DOHH2 (cell line): Measurements from ENCODE around the gene ACOT12.

Experiments used
- H3F3A ChIP-seq: fragments of 200-600 bp; sonication (generic), shearing (Covaris generic); 2 replicates; pipeline ENCODE4 v1.6.0; 2016; ENCODE audit warnings: antibody characterized with exemption, mild to moderate bottlenecking; ENCODE audit not compliant: control insufficient read depth, insufficient read depth
- H3K27ac ChIP-seq: fragments of 200-600 bp; sonication (generic); 2 replicates; pipeline ENCODE4 v1.5.1; 2014; ENCODE audit warnings: low read depth, mild to moderate bottlenecking, low read length, moderate library complexity
- H3K27me3 ChIP-seq: fragments of 200-600 bp; sonication (generic); 2 replicates; pipeline ENCODE4 v1.6.1; 2014; ENCODE audit warnings: mild to moderate bottlenecking, low read length, mixed read lengths; ENCODE audit not compliant: control insufficient read depth
- H3K36me3 ChIP-seq: fragments of 200-600 bp; sonication (generic); 2 replicates; pipeline ENCODE4 v1.6.1; 2014; ENCODE audit warnings: mild to moderate bottlenecking, low read length, moderate library complexity, mixed read lengths; ENCODE audit not compliant: control insufficient read depth
- H3K4me1 ChIP-seq: fragments of 200-600 bp; sonication (generic); 2 replicates; pipeline ENCODE4 v1.6.1; 2014; ENCODE audit warnings: mild to moderate bottlenecking, low read length, mixed read lengths; ENCODE audit not compliant: control insufficient read depth
- H3K4me2 ChIP-seq: fragments of 200-600 bp; sonication (generic); 2 replicates; pipeline ENCODE4 v1.6.0; 2014; ENCODE audit warnings: mild to moderate bottlenecking, low read length, moderate library complexity
- H3K4me3 ChIP-seq: fragments of 200-600 bp; sonication (generic); 2 replicates; pipeline ENCODE4 v1.5.1; 2014; ENCODE audit warnings: mild to moderate bottlenecking, low read length, mixed read lengths
- H3K79me2 ChIP-seq: fragments of 200-600 bp; sonication (generic); 2 replicates; pipeline ENCODE4 v1.6.1; 2014; ENCODE audit warnings: mild to moderate bottlenecking, low read length, mixed read lengths; ENCODE audit not compliant: control insufficient read depth
- H3K9me2 ChIP-seq: fragments of 200-600 bp; sonication (generic); replicated peaks from 2 replicates; pipeline ENCODE4 v1.6.1; 2014; ENCODE audit warnings: mild to moderate bottlenecking, low read length, mixed read lengths; ENCODE audit not compliant: control insufficient read depth
- H3K9me3 ChIP-seq: fragments of 200-600 bp; sonication (generic); 2 replicates; pipeline ENCODE4 v1.6.1; 2014; ENCODE audit warnings: antibody characterized with exemption, low read length, mixed read lengths; ENCODE audit not compliant: control insufficient read depth, insufficient read depth
- H4K20me1 ChIP-seq: fragments of 200-600 bp; sonication (generic); 2 replicates; pipeline ENCODE4 v1.6.0; 2014; ENCODE audit warnings: low read depth, mild to moderate bottlenecking, antibody characterized with exemption, low read length, moderate library complexity; ENCODE audit not compliant: control insufficient read depth, insufficient read depth
- CTCF ChIP-seq: fragments of 200-600 bp; sonication (generic); IDR thresholded peaks from one replicate; pipeline ENCODE4 v1.5.1; 2014; ENCODE audit warnings: antibody characterized with exemption, mild to moderate bottlenecking, low read depth, low read length; ENCODE audit not compliant: poor library complexity, severe bottlenecking
- EZH2phosphoT487 ChIP-seq: fragments of 200-600 bp; sonication (generic); IDR thresholded peaks from 2 replicates; pipeline ENCODE4 v1.6.1; 2017; ENCODE audit warnings: borderline replicate concordance, mild to moderate bottlenecking, antibody characterized with exemption, low read length, moderate library complexity, mixed read lengths

ACOT12 gene

GRCh38 chr5:81429363-81429762, 35.4 kb upstream of the ACOT12 start:
- Histone ChIP-seq H3K9me2 (no peaks in the 10 kb centered on the region), H3K79me2 (no peaks in the 10 kb centered on the region), H3K36me3 (peaks cover 38% of the 10 kb centered on the region), H4K20me1 (no peaks in the 10 kb centered on the region), H3K9me3 (no peaks in the 10 kb centered on the region), H3K27me3 (no peaks in the 10 kb centered on the region), H3K4me2 (no peak overlapping the region), H3K4me3 (no peak overlapping the region), H3F3A (peaks cover 16% of the 10 kb centered on the region), H3K4me1 (peaks cover 10% of the 10 kb centered on the region), H3K27ac (no peak overlapping the region)
- TF ChIP-seq EZH2phosphoT487 (no peak), CTCF (no peak)

GRCh38 chr5:81428861-81429260, 34.9 kb upstream of the ACOT12 start:
- no peak overlapping the region for H3K27ac ChIP-seq
- no peaks in the 10 kb centered on the region for H3K79me2 ChIP-seq
- no peak overlapping the region for H3K4me2 ChIP-seq

GRCh38 chr5:81428446-81428845, 34.5 kb upstream of the ACOT12 start:
- TF ChIP-seq EZH2phosphoT487: no peak
- no peak for TF ChIP-seq CTCF
- Histone ChIP-seq H3K4me1 (peaks cover 10% of the 10 kb centered on the region), H4K20me1 (no peaks in the 10 kb centered on the region), H3K4me3 (no peak overlapping the region), H3K27me3 (no peaks in the 10 kb centered on the region), H3K36me3 (peaks cover 34% of the 10 kb centered on the region), H3K4me2 (no peak overlapping the region), H3K9me3 (no peaks in the 10 kb centered on the region), H3F3A (peaks cover 16% of the 10 kb centered on the region), H3K9me2 (no peaks in the 10 kb centered on the region), H3K27ac (no peak overlapping the region), H3K79me2 (no peaks in the 10 kb centered on the region)

More at GRCh38 chr5:81428861-81429260, 34.9 kb upstream of the ACOT12 start:
- Histone ChIP-seq H3K4me1 (peaks cover 10% of the 10 kb centered on the region), H3K9me2 (no peaks in the 10 kb centered on the region), H3K27me3 (no peaks in the 10 kb centered on the region), H3K9me3 (no peaks in the 10 kb centered on the region), H3K36me3 (peaks cover 37% of the 10 kb centered on the region), H3K4me3 (no peak overlapping the region), H4K20me1 (no peaks in the 10 kb centered on the region), H3F3A (peaks cover 16% of the 10 kb centered on the region)
- TF ChIP-seq EZH2phosphoT487: no peak
- TF ChIP-seq CTCF: no peak
